HL-60 (cell line): ENCODE measurements around the gene NEDD8.

Experiments used
- GABPA ChIP-seq: IDR thresholded peaks from 2 replicates; pipeline ENCODE4 v1.6.1; 2012; ENCODE audit warnings: low read depth
- POLR2AphosphoS5 ChIP-seq: IDR thresholded peaks from 2 replicates; pipeline ENCODE4 v1.6.1; 2012; ENCODE audit warnings: low read depth
- TF ChIP-seq, protein P1 (sequence below): IDR thresholded peaks from one replicate; pipeline ENCODE4 v1.5.1; 2011; ENCODE audit warnings: low read length, control low read depth, inconsistent platforms; ENCODE audit not compliant: insufficient read depth
- TF ChIP-seq, protein P2 (sequence below): IDR thresholded peaks from 2 replicates; pipeline ENCODE4 v1.6.1; 2012; ENCODE audit warnings: low read depth; ENCODE audit not compliant: insufficient replicate concordance

DNA sequence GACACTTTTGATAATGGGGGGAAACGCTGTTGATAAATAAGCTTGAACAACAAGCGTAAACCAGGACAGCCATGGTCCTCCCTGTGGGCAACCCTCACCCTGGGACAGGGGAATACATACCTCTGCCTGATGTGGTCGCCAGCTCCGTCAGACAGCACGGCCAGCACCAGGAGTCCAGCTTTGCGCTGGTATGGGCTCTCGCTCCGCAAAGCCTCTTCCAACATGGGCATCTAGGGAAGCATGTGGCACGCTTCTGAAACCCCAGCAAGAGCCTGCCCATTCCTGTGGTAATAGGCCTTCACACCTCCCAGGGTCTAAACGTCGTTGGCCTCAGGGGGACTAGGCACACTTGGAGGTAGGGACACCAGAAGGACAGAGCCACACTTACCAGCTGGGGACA, 46.4 kb downstream of the NEDD8 start:
- no peak for TF ChIP-seq POLR2AphosphoS5
- TF ChIP-seq, protein P1, sequence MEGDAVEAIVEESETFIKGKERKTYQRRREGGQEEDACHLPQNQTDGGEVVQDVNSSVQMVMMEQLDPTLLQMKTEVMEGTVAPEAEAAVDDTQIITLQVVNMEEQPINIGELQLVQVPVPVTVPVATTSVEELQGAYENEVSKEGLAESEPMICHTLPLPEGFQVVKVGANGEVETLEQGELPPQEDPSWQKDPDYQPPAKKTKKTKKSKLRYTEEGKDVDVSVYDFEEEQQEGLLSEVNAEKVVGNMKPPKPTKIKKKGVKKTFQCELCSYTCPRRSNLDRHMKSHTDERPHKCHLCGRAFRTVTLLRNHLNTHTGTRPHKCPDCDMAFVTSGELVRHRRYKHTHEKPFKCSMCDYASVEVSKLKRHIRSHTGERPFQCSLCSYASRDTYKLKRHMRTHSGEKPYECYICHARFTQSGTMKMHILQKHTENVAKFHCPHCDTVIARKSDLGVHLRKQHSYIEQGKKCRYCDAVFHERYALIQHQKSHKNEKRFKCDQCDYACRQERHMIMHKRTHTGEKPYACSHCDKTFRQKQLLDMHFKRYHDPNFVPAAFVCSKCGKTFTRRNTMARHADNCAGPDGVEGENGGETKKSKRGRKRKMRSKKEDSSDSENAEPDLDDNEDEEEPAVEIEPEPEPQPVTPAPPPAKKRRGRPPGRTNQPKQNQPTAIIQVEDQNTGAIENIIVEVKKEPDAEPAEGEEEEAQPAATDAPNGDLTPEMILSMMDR, result no peak
- TF ChIP-seq, protein P2, sequence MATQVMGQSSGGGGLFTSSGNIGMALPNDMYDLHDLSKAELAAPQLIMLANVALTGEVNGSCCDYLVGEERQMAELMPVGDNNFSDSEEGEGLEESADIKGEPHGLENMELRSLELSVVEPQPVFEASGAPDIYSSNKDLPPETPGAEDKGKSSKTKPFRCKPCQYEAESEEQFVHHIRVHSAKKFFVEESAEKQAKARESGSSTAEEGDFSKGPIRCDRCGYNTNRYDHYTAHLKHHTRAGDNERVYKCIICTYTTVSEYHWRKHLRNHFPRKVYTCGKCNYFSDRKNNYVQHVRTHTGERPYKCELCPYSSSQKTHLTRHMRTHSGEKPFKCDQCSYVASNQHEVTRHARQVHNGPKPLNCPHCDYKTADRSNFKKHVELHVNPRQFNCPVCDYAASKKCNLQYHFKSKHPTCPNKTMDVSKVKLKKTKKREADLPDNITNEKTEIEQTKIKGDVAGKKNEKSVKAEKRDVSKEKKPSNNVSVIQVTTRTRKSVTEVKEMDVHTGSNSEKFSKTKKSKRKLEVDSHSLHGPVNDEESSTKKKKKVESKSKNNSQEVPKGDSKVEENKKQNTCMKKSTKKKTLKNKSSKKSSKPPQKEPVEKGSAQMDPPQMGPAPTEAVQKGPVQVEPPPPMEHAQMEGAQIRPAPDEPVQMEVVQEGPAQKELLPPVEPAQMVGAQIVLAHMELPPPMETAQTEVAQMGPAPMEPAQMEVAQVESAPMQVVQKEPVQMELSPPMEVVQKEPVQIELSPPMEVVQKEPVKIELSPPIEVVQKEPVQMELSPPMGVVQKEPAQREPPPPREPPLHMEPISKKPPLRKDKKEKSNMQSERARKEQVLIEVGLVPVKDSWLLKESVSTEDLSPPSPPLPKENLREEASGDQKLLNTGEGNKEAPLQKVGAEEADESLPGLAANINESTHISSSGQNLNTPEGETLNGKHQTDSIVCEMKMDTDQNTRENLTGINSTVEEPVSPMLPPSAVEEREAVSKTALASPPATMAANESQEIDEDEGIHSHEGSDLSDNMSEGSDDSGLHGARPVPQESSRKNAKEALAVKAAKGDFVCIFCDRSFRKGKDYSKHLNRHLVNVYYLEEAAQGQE, result no peak
- no peak for TF ChIP-seq GABPA
